ENCODE results near the gene XRCC1.
A peak's percentile ranks its signal among the peaks of the same experiment; 100 is the strongest.
"Not testable (repeated sequence)": the region's sequence is repeated elsewhere in the genome, so short reads cannot be mapped to it uniquely, and the experiment has no call there.

The XRCC1 gene

GRCh38 chr19:43524922-43525835 lies 50.1 kb downstream of the XRCC1 start:
- Histone ChIP-seq H3K27ac (replicated peaks) (peak overlapping the region; percentile 49), H3K27me3 (ENCODE audit: insufficient read depth, poor library complexity, severe bottlenecking) (no peaks in the 10 kb centered on the region), H3K4me3 (replicated peaks; ENCODE audit: insufficient read depth, low read length) (peak overlapping the region; percentile 93)
- peak; percentile 57 to 92 for DNase-seq (ENCODE audit: low read depth in 1 of 2, low spot score in 1 of 2)
- TF ChIP-seq POLR2AphosphoS5 (IDR thresholded peaks at IDR 0.05; ENCODE audit: low read depth) (peak; percentile 81), REST (IDR thresholded peaks at IDR 0.05; ENCODE audit: insufficient replicate concordance, low read depth) (no peak), GABPA (IDR thresholded peaks at IDR 0.05; ENCODE audit: low read depth) (no peak), SPI1 (IDR thresholded peaks at IDR 0.05; ENCODE audit: borderline replicate concordance, low read depth) (peak; percentile 42; the same call in 1 of the 2 replicates), CTCF (IDR thresholded peaks at IDR 0.05; ENCODE audit: insufficient read depth, low read length) (no peak)

- not testable (repeated sequence) for H3K4me3 ChIP-seq (replicated peaks; ENCODE audit: insufficient read depth, low read length); H3K27ac ChIP-seq (replicated peaks); H3K27me3 ChIP-seq (ENCODE audit: insufficient read depth, poor library complexity, severe bottlenecking); DNase-seq (ENCODE audit: low read depth in 1 of 2, low spot score in 1 of 2)
Measured at GRCh38 chr19:43523696-43524095, 51.6 kb downstream of the XRCC1 start.

- H3K27ac ChIP-seq (replicated peaks) = no peak overlapping the region
Measured at GRCh38 chr19:43522929-43523328, 52.4 kb downstream of the XRCC1 start.

More at GRCh38 chr19:43522929-43523328, 52.4 kb downstream of the XRCC1 start:
- H3K27me3 ChIP-seq (ENCODE audit: insufficient read depth, poor library complexity, severe bottlenecking) = no peaks in the 10 kb centered on the region
- no peak overlapping the region for H3K4me3 ChIP-seq (replicated peaks; ENCODE audit: insufficient read depth, low read length)
- DNase-seq (ENCODE audit: low read depth in 1 of 2, low spot score in 1 of 2) = no peak
- no peak for TF ChIP-seq CTCF (IDR thresholded peaks at IDR 0.05; ENCODE audit: insufficient read depth, low read length)
- no peak for TF ChIP-seq GABPA (IDR thresholded peaks at IDR 0.05; ENCODE audit: low read depth)
- TF ChIP-seq SPI1 (IDR thresholded peaks at IDR 0.05; ENCODE audit: borderline replicate concordance, low read depth) = no peak
- TF ChIP-seq REST (IDR thresholded peaks at IDR 0.05; ENCODE audit: insufficient replicate concordance, low read depth) = no peak
- TF ChIP-seq POLR2AphosphoS5 (IDR thresholded peaks at IDR 0.05; ENCODE audit: low read depth) = no peak

All from HL-60 (cell line).